ENCODE measurements around the gene NPAS3.

NPAS3 gene

GRCh38 chr14:33728010-33728498, 789.4 kb downstream of the NPAS3 start:
- H3K36me3 ChIP-seq (ENCODE audit: control insufficient read depth, insufficient read depth, low read length): no peaks in the 10 kb centered on the region
- no peak overlapping the region for H3K4me3 ChIP-seq (ENCODE audit: insufficient read depth, low read depth, low read length)
- no peaks in the 10 kb centered on the region for H3K4me1 ChIP-seq (ENCODE audit: control insufficient read depth, insufficient read depth, low read length)
- no peak overlapping the region for H3K27ac ChIP-seq (ENCODE audit: insufficient read depth, low read depth, low read length, poor library complexity, severe bottlenecking)
- no peaks in the 10 kb centered on the region for H3K27me3 ChIP-seq (ENCODE audit: control insufficient read depth, insufficient read depth, low read length, poor library complexity, severe bottlenecking)
- WGBS, 2 experiments: 73 to 74% methylated on average over 2 of the region's 3 CpGs
- no peaks in the 10 kb centered on the region for H3K9me3 ChIP-seq (ENCODE audit: control insufficient read depth, low read length)

GRCh38 chr14:33730156-33730555, 791.5 kb downstream of the NPAS3 start:
- H3K27ac ChIP-seq (ENCODE audit: insufficient read depth, low read depth, low read length, poor library complexity, severe bottlenecking): no peak overlapping the region
- no peaks in the 10 kb centered on the region for H3K36me3 ChIP-seq (ENCODE audit: control insufficient read depth, insufficient read depth, low read length)
- no peaks in the 10 kb centered on the region for H3K4me1 ChIP-seq (ENCODE audit: control insufficient read depth, insufficient read depth, low read length)
- 89 to 100% methylated on average over 1 of the region's 1 CpG for WGBS, 2 experiments
- H3K9me3 ChIP-seq (ENCODE audit: control insufficient read depth, low read length): no peaks in the 10 kb centered on the region
- H3K27me3 ChIP-seq (ENCODE audit: control insufficient read depth, insufficient read depth, low read length, poor library complexity, severe bottlenecking): no peaks in the 10 kb centered on the region
- H3K4me3 ChIP-seq (ENCODE audit: insufficient read depth, low read depth, low read length): no peak overlapping the region

- Histone ChIP-seq H3K27me3 (ENCODE audit: control insufficient read depth, insufficient read depth, low read length, poor library complexity, severe bottlenecking) (no peaks in the 10 kb centered on the region), H3K4me1 (ENCODE audit: control insufficient read depth, insufficient read depth, low read length) (no peaks in the 10 kb centered on the region), H3K36me3 (ENCODE audit: control insufficient read depth, insufficient read depth, low read length) (no peaks in the 10 kb centered on the region), H3K9me3 (ENCODE audit: control insufficient read depth, low read length) (no peaks in the 10 kb centered on the region), H3K4me3 (ENCODE audit: insufficient read depth, low read depth, low read length) (no peak overlapping the region), H3K27ac (ENCODE audit: insufficient read depth, low read depth, low read length, poor library complexity, severe bottlenecking) (no peak overlapping the region)
- 93 to 96% methylated on average over 7 of the region's 7 CpGs for WGBS, 2 experiments
These were observed 793.5 kb downstream of the NPAS3 start for GRCh38 chr14:33732175-33732574.

GRCh38 chr14:33733310-33733709, 794.6 kb downstream of the NPAS3 start:
- Histone ChIP-seq H3K36me3 (ENCODE audit: control insufficient read depth, insufficient read depth, low read length) (no peaks in the 10 kb centered on the region), H3K4me1 (ENCODE audit: control insufficient read depth, insufficient read depth, low read length) (no peaks in the 10 kb centered on the region), H3K9me3 (ENCODE audit: control insufficient read depth, low read length) (no peaks in the 10 kb centered on the region), H3K27ac (ENCODE audit: insufficient read depth, low read depth, low read length, poor library complexity, severe bottlenecking) (no peak overlapping the region), H3K27me3 (ENCODE audit: control insufficient read depth, insufficient read depth, low read length, poor library complexity, severe bottlenecking) (no peaks in the 10 kb centered on the region), H3K4me3 (ENCODE audit: insufficient read depth, low read depth, low read length) (no peak overlapping the region)
- 94 to 96% methylated on average over 4 of the region's 6 CpGs for WGBS, 2 experiments

- H3K4me1 ChIP-seq (ENCODE audit: control insufficient read depth, insufficient read depth, low read length): no peaks in the 10 kb centered on the region
- H3K9me3 ChIP-seq (ENCODE audit: control insufficient read depth, low read length): no peaks in the 10 kb centered on the region
- H3K27ac ChIP-seq (ENCODE audit: insufficient read depth, low read depth, low read length, poor library complexity, severe bottlenecking): no peak overlapping the region
- no peak overlapping the region for H3K4me3 ChIP-seq (ENCODE audit: insufficient read depth, low read depth, low read length)
- H3K36me3 ChIP-seq (ENCODE audit: control insufficient read depth, insufficient read depth, low read length): no peaks in the 10 kb centered on the region
- H3K27me3 ChIP-seq (ENCODE audit: control insufficient read depth, insufficient read depth, low read length, poor library complexity, severe bottlenecking): no peaks in the 10 kb centered on the region
These were observed 795.0 kb downstream of the NPAS3 start for GRCh38 chr14:33733721-33734120.

- H3K27ac ChIP-seq (ENCODE audit: insufficient read depth, low read depth, low read length, poor library complexity, severe bottlenecking): no peak overlapping the region
- WGBS, 2 experiments: 97 to 100% methylated on average over 1 to 2 of the region's 3 CpGs
- no peaks in the 10 kb centered on the region for H3K9me3 ChIP-seq (ENCODE audit: control insufficient read depth, low read length)
- no peaks in the 10 kb centered on the region for H3K4me1 ChIP-seq (ENCODE audit: control insufficient read depth, insufficient read depth, low read length)
- H3K4me3 ChIP-seq (ENCODE audit: insufficient read depth, low read depth, low read length): no peak overlapping the region
- H3K36me3 ChIP-seq (ENCODE audit: control insufficient read depth, insufficient read depth, low read length): no peaks in the 10 kb centered on the region
- no peaks in the 10 kb centered on the region for H3K27me3 ChIP-seq (ENCODE audit: control insufficient read depth, insufficient read depth, low read length, poor library complexity, severe bottlenecking)
These were observed 795.7 kb downstream of the NPAS3 start for GRCh38 chr14:33734387-33734786.

GRCh38 chr14:33736299-33736825, 797.7 kb downstream of the NPAS3 start:
- Histone ChIP-seq H3K36me3 (ENCODE audit: control insufficient read depth, insufficient read depth, low read length) (no peaks in the 10 kb centered on the region), H3K9me3 (ENCODE audit: control insufficient read depth, low read length) (no peaks in the 10 kb centered on the region), H3K4me1 (ENCODE audit: control insufficient read depth, insufficient read depth, low read length) (no peaks in the 10 kb centered on the region), H3K27ac (ENCODE audit: insufficient read depth, low read depth, low read length, poor library complexity, severe bottlenecking) (no peak overlapping the region), H3K4me3 (ENCODE audit: insufficient read depth, low read depth, low read length) (no peak overlapping the region), H3K27me3 (ENCODE audit: control insufficient read depth, insufficient read depth, low read length, poor library complexity, severe bottlenecking) (no peaks in the 10 kb centered on the region)
- WGBS, 2 experiments: 83 to 85% methylated on average over 2 to 3 of the region's 3 CpGs

- Histone ChIP-seq H3K27ac (ENCODE audit: insufficient read depth, low read depth, low read length, poor library complexity, severe bottlenecking) (no peak overlapping the region), H3K4me1 (ENCODE audit: control insufficient read depth, insufficient read depth, low read length) (no peaks in the 10 kb centered on the region), H3K36me3 (ENCODE audit: control insufficient read depth, insufficient read depth, low read length) (no peaks in the 10 kb centered on the region), H3K27me3 (ENCODE audit: control insufficient read depth, insufficient read depth, low read length, poor library complexity, severe bottlenecking) (no peaks in the 10 kb centered on the region), H3K4me3 (ENCODE audit: insufficient read depth, low read depth, low read length) (no peak overlapping the region), H3K9me3 (ENCODE audit: control insufficient read depth, low read length) (no peaks in the 10 kb centered on the region)
- 96 to 98% methylated on average over 2 to 3 of the region's 3 CpGs for WGBS, 2 experiments
These were observed 798.3 kb downstream of the NPAS3 start for GRCh38 chr14:33736979-33737378.

- no peaks in the 10 kb centered on the region for H3K36me3 ChIP-seq (ENCODE audit: control insufficient read depth, insufficient read depth, low read length)
- no peak overlapping the region for H3K4me3 ChIP-seq (ENCODE audit: insufficient read depth, low read depth, low read length)
- no peaks in the 10 kb centered on the region for H3K9me3 ChIP-seq (ENCODE audit: control insufficient read depth, low read length)
- no peaks in the 10 kb centered on the region for H3K4me1 ChIP-seq (ENCODE audit: control insufficient read depth, insufficient read depth, low read length)
- H3K27ac ChIP-seq (ENCODE audit: insufficient read depth, low read depth, low read length, poor library complexity, severe bottlenecking): no peak overlapping the region
- H3K27me3 ChIP-seq (ENCODE audit: control insufficient read depth, insufficient read depth, low read length, poor library complexity, severe bottlenecking): no peaks in the 10 kb centered on the region
- 93 to 97% methylated on average over 2 of the region's 2 CpGs for WGBS, 2 experiments
These were observed 798.8 kb downstream of the NPAS3 start for GRCh38 chr14:33737446-33737845.

GRCh38 chr14:33738029-33738428, 799.4 kb downstream of the NPAS3 start:
- 88 to 89% methylated on average over 4 of the region's 4 CpGs for WGBS, 2 experiments
- H3K36me3 ChIP-seq (ENCODE audit: control insufficient read depth, insufficient read depth, low read length): no peaks in the 10 kb centered on the region
- no peak overlapping the region for H3K27ac ChIP-seq (ENCODE audit: insufficient read depth, low read depth, low read length, poor library complexity, severe bottlenecking)
- no peaks in the 10 kb centered on the region for H3K27me3 ChIP-seq (ENCODE audit: control insufficient read depth, insufficient read depth, low read length, poor library complexity, severe bottlenecking)
- no peaks in the 10 kb centered on the region for H3K4me1 ChIP-seq (ENCODE audit: control insufficient read depth, insufficient read depth, low read length)
- no peaks in the 10 kb centered on the region for H3K9me3 ChIP-seq (ENCODE audit: control insufficient read depth, low read length)
- H3K4me3 ChIP-seq (ENCODE audit: insufficient read depth, low read depth, low read length): no peak overlapping the region

GRCh38 chr14:33738491-33738890, 799.8 kb downstream of the NPAS3 start:
- Histone ChIP-seq H3K36me3 (ENCODE audit: control insufficient read depth, insufficient read depth, low read length) (no peaks in the 10 kb centered on the region), H3K27ac (ENCODE audit: insufficient read depth, low read depth, low read length, poor library complexity, severe bottlenecking) (no peak overlapping the region)
- 87 to 90% methylated on average over 3 of the region's 3 CpGs for WGBS, 2 experiments

More at GRCh38 chr14:33738491-33738890, 799.8 kb downstream of the NPAS3 start:
- H3K4me3 ChIP-seq (ENCODE audit: insufficient read depth, low read depth, low read length): no peak overlapping the region
- H3K9me3 ChIP-seq (ENCODE audit: control insufficient read depth, low read length): no peaks in the 10 kb centered on the region
- H3K27me3 ChIP-seq (ENCODE audit: control insufficient read depth, insufficient read depth, low read length, poor library complexity, severe bottlenecking): no peaks in the 10 kb centered on the region
- no peaks in the 10 kb centered on the region for H3K4me1 ChIP-seq (ENCODE audit: control insufficient read depth, insufficient read depth, low read length)

All from ectodermal cell (in vitro differentiated cells).